ENCODE measurements around the gene RNF141. TPM values are rescaled to one million over a fixed set of nuclear protein-coding genes. Genes with fewer than 3 reads are reported as not detected.

The RNF141 gene
- total and polyA plus RNA-seq, 2 donors (not counting 1 experiment from before 2014, with no cell fraction given): 32.5 to 43.5 TPM

DNA sequence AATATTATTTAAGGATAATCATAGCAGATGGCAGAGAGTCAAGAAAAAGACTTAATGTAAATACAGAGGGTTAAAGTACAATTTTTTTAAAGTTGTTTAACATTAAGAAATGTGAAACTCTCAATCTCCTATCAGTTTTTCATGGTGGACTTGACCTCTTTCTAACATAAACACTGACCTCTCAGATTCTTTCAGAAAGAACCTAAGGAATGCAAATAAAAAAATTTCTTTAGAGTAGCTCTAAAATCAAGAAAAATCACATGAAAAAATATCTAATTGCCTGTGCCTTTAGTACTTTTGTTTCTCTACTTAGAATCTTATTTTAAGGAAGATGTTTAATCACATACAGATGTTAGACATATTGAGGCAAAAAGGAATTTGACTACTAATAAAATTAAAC lies 12.9 kb downstream of the RNF141 start:
- H3K9ac ChIP-seq (ENCODE audit: insufficient read depth, low read length): no peak overlapping the region
- no peaks in the 10 kb centered on the region for H4K20me1 ChIP-seq (ENCODE audit: control insufficient read depth, extremely low read depth, insufficient read depth, low read length)
- no peaks in the 10 kb centered on the region for H3K9me3 ChIP-seq (ENCODE audit: control insufficient read depth, insufficient read depth, low read depth, low read length)
- peak in 1 of 2 donors; percentile 55 for DNase-seq (ENCODE audit: low read depth in 2 of 2)
- H3K4me2 ChIP-seq (ENCODE audit: extremely low read depth, insufficient read depth, low read length): no peak overlapping the region
- H3K27ac ChIP-seq (ENCODE audit: insufficient read depth, low read length): no peak overlapping the region
- TF ChIP-seq, protein P1, sequence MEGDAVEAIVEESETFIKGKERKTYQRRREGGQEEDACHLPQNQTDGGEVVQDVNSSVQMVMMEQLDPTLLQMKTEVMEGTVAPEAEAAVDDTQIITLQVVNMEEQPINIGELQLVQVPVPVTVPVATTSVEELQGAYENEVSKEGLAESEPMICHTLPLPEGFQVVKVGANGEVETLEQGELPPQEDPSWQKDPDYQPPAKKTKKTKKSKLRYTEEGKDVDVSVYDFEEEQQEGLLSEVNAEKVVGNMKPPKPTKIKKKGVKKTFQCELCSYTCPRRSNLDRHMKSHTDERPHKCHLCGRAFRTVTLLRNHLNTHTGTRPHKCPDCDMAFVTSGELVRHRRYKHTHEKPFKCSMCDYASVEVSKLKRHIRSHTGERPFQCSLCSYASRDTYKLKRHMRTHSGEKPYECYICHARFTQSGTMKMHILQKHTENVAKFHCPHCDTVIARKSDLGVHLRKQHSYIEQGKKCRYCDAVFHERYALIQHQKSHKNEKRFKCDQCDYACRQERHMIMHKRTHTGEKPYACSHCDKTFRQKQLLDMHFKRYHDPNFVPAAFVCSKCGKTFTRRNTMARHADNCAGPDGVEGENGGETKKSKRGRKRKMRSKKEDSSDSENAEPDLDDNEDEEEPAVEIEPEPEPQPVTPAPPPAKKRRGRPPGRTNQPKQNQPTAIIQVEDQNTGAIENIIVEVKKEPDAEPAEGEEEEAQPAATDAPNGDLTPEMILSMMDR (conservative IDR thresholded peaks at IDR 0.05 in 1 of 2, IDR thresholded peaks at IDR 0.05 in 1 of 2; ENCODE audit: low read depth in 1 of 2, low read length in 2 of 2): no peak
- TF ChIP-seq EZH2 (IDR thresholded peaks at IDR 0.05; ENCODE audit: low read length, missing control alignments): no peak
- H2AFZ ChIP-seq (ENCODE audit: low read length): no peak overlapping the region
- no peaks in the 10 kb centered on the region for H3K27me3 ChIP-seq (ENCODE audit: control insufficient read depth, insufficient read depth, low read length)
- H3K4me1 ChIP-seq (ENCODE audit: control insufficient read depth, extremely low read depth, insufficient read depth, low read length): peaks cover 21% of the 10 kb centered on the region
- H3K79me2 ChIP-seq (ENCODE audit: control insufficient read depth, insufficient read depth, low read length): no peaks in the 10 kb centered on the region
- peaks cover 3% of the 10 kb centered on the region for H3K36me3 ChIP-seq (ENCODE audit: control insufficient read depth, insufficient read depth, low read length)
- no peak overlapping the region for H3K4me3 ChIP-seq (replicated peaks in 1 of 4; ENCODE audit: control extremely low read depth in 1 of 4, insufficient read depth in 1 of 4, low read depth in 3 of 4, low read length in 4 of 4)

DNA sequence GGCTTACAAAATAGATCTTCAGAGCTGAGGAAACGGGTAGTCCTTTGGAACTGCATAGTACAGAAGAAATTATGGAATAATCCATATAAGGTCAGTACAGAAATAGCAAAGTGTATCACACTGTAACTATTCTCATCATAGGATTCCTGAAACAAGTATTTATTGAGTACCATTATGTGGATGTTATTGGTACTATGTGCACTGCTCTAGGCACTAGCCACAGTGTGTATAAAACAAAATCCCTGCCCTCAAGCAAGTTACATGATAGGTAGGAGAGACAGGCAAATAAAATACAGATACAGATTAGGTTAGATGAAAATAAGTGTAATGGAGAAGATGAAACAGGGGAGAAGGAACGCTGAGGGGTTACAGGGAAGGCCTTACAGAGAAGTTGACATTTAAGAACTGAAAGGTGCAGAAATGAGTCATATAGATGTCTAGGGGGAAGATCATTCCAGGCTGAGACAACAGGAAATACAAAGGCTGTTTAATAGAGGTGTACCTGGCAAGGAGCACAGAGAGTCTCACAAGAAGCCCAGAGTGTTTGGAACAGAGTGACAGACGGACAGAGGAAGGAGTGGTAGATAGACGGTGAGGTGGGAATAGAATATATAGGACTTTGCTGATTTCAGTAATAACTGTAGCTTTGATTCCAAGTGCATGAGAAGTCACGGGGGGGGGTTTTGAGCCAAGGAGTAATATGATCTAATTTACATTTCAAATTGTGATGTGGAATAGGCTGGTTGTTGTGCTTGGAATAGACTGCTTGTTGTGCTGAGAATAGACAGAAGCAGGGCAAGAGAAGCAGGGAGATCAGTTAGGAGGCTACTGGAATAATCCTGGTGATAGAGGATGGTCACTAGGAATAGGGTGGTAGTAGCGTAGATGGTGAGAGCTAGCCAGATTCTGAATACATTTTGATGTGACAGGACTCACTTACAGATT lies 13.7 kb downstream of the RNF141 start:
- Histone ChIP-seq H2AFZ (ENCODE audit: low read length) (no peak overlapping the region), H3K36me3 (ENCODE audit: control insufficient read depth, insufficient read depth, low read length) (peaks cover 2% of the 10 kb centered on the region), H3K9ac (ENCODE audit: insufficient read depth, low read length) (no peak overlapping the region), H3K79me2 (ENCODE audit: control insufficient read depth, insufficient read depth, low read length) (no peaks in the 10 kb centered on the region), H4K20me1 (ENCODE audit: control insufficient read depth, extremely low read depth, insufficient read depth, low read length) (no peaks in the 10 kb centered on the region), H3K27me3 (ENCODE audit: control insufficient read depth, insufficient read depth, low read length) (no peaks in the 10 kb centered on the region), H3K9me3 (ENCODE audit: control insufficient read depth, insufficient read depth, low read depth, low read length) (no peaks in the 10 kb centered on the region), H3K4me1 (ENCODE audit: control insufficient read depth, extremely low read depth, insufficient read depth, low read length) (peaks cover 21% of the 10 kb centered on the region), H3K4me2 (ENCODE audit: extremely low read depth, insufficient read depth, low read length) (no peak overlapping the region), H3K4me3 (replicated peaks in 1 of 4; ENCODE audit: control extremely low read depth in 1 of 4, insufficient read depth in 1 of 4, low read depth in 3 of 4, low read length in 4 of 4) (no peak overlapping the region), H3K27ac (ENCODE audit: insufficient read depth, low read length) (peak overlapping the region; percentile 36)
- TF ChIP-seq, protein P1 (conservative IDR thresholded peaks at IDR 0.05 in 1 of 2, IDR thresholded peaks at IDR 0.05 in 1 of 2; ENCODE audit: low read depth in 1 of 2, low read length in 2 of 2): no peak
- TF ChIP-seq EZH2 (IDR thresholded peaks at IDR 0.05; ENCODE audit: low read length, missing control alignments): no peak
- peak; percentile 36 to 49 for DNase-seq (ENCODE audit: low read depth in 2 of 2)

DNA sequence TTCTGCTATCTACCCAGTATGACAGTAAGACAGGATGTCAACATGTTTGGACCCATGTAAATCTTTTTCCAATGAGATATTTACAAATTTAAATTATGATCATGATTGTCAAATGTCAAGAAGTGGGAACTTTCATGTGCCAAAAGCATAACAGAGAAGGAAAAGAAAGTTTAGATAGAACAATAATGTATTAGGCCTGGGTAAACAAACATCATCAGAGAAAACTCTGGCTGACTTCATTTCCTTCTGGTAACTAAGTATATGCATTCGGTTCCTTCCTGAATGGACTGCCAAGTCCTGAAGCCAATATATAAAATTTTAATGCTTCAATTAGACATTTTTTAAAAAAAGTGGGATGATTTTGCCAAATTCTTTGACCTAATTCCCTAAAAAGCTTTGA lies 16.5 kb downstream of the RNF141 start:
- Histone ChIP-seq H3K4me1 (ENCODE audit: control insufficient read depth, extremely low read depth, insufficient read depth, low read length) (peaks cover 19% of the 10 kb centered on the region), H3K36me3 (ENCODE audit: control insufficient read depth, insufficient read depth, low read length) (peaks cover 2% of the 10 kb centered on the region), H2AFZ (ENCODE audit: low read length) (no peak overlapping the region), H3K27ac (ENCODE audit: insufficient read depth, low read length) (no peak overlapping the region), H3K9me3 (ENCODE audit: control insufficient read depth, insufficient read depth, low read depth, low read length) (no peaks in the 10 kb centered on the region), H3K4me2 (ENCODE audit: extremely low read depth, insufficient read depth, low read length) (no peak overlapping the region), H3K9ac (ENCODE audit: insufficient read depth, low read length) (no peak overlapping the region), H3K4me3 (replicated peaks in 1 of 4; ENCODE audit: control extremely low read depth in 1 of 4, insufficient read depth in 1 of 4, low read depth in 3 of 4, low read length in 4 of 4) (no peak overlapping the region), H3K27me3 (ENCODE audit: control insufficient read depth, insufficient read depth, low read length) (no peaks in the 10 kb centered on the region), H4K20me1 (ENCODE audit: control insufficient read depth, extremely low read depth, insufficient read depth, low read length) (no peaks in the 10 kb centered on the region), H3K79me2 (ENCODE audit: control insufficient read depth, insufficient read depth, low read length) (no peaks in the 10 kb centered on the region)
- no peak for TF ChIP-seq EZH2 (IDR thresholded peaks at IDR 0.05; ENCODE audit: low read length, missing control alignments)
- TF ChIP-seq, protein P1 (conservative IDR thresholded peaks at IDR 0.05 in 1 of 2, IDR thresholded peaks at IDR 0.05 in 1 of 2; ENCODE audit: low read depth in 1 of 2, low read length in 2 of 2): no peak
- no peak for DNase-seq (ENCODE audit: low read depth in 2 of 2)

All from fibroblast of lung (primary cell).